A549 (cell line): Measurements from ENCODE around the gene CYB561D2. TPM values are rescaled to one million over a fixed set of nuclear protein-coding genes. Genes with fewer than 3 reads are reported as not detected.

Source experiments
- ATAC-seq, 2 experiments: fragments of 200-7000 bp in 1 of 2; fragments of >200 bp in 1 of 2; cut with Nextera tagmentation in 1 of 2; cut with Tn5 transposase in 1 of 2; 3 replicates each; pipeline versions ENCODE4 v1.8.0 to v1.9.1; 2018 to 2020; ENCODE audit warnings: mild to moderate bottlenecking in 1 of 2, moderate library complexity in 1 of 2
- CTCF ChIA-PET: fragments of 300-600 bp; sonication (Branson Sonifier 250); formaldehyde crosslinking; extraction: SDS; loops from one replicate; lab custom pipeline; 2021; ENCODE audit warnings: antibody characterized with exemption, inconsistent platforms; lab: Yijun Ruan, JAX
- POLR2A ChIA-PET: fragments of 350-600 bp; formaldehyde crosslinking; extraction: SDS; loops from one replicate; lab custom pipeline; 2021; ENCODE audit warnings: antibody characterized with exemption, inconsistent platforms; lab: Yijun Ruan, JAX
- DNase-seq, 2 experiments: peaks; one replicate each; pipeline versions ENCODE4 v3.0.0 to v3.0.0-alpha.2; 2011 to 2016; ENCODE audit warnings: low read depth in 1 of 2, low spot score in 1 of 2
- FAIRE-seq: peaks from 2 replicates; lab custom pipeline; 2011; peaks lifted over from hg19 to GRCh38; lab: Jason Lieb, UNC
- H3K27ac ChIP-seq, 2 experiments: fragments of >200 bp; sonication (Bioruptor Twin); formaldehyde crosslinking; 3 replicates each; pipeline ENCODE4 v1.5.1; 2016 to 2017
- H3K4me1 ChIP-seq: fragments of >200 bp; sonication (Bioruptor Twin); formaldehyde crosslinking; 3 replicates; pipeline ENCODE4 v1.6.1; 2016
- H3K4me2 ChIP-seq: fragments of >200 bp; sonication (Bioruptor Twin); formaldehyde crosslinking; 3 replicates; pipeline ENCODE4 v1.6.1; 2016
- H3K4me3 ChIP-seq: fragments of >200 bp; sonication (Bioruptor Twin); formaldehyde crosslinking; 3 replicates; pipeline ENCODE4 v1.5.1; 2016
- H3K9me3 ChIP-seq: fragments of >200 bp; sonication (Bioruptor Twin); formaldehyde crosslinking; 3 replicates; pipeline ENCODE4 v1.6.1; 2016
- BHLHE40 ChIP-seq: IDR thresholded peaks from 2 replicates; pipeline ENCODE4 v1.6.1; 2012; ENCODE audit warnings: low read depth, low read length, inconsistent platforms
- CHD2 ChIP-seq: fragments of 150-350 bp; IDR thresholded peaks from 2 replicates; pipeline ENCODE4 v1.6.1; 2014; ENCODE audit warnings: low read length; ENCODE audit not compliant: partially characterized antibody
- ELK1 ChIP-seq: fragments of 150-350 bp; IDR thresholded peaks from 2 replicates; pipeline ENCODE4 v1.6.1; 2014; ENCODE audit warnings: low read depth, mild to moderate bottlenecking, low read length
- GATA3 ChIP-seq: IDR thresholded peaks from 2 replicates; pipeline ENCODE4 v1.6.1; 2012; ENCODE audit warnings: borderline replicate concordance
- HES2 ChIP-seq: fragments of >200 bp; sonication (Bioruptor Twin); formaldehyde crosslinking; IDR thresholded peaks from 2 replicates; pipeline ENCODE4 v1.6.1; 2016
- HMGXB4 ChIP-seq: fragments of 250-450 bp; sonication (Bioruptor Pico); IDR thresholded peaks from 2 replicates; pipeline ENCODE4 v1.5.0; 2021; ENCODE audit warnings: mild to moderate bottlenecking, moderate library complexity, borderline replicate concordance
- HOXB13 ChIP-seq: fragments of 250-450 bp; sonication (Bioruptor Pico); IDR thresholded peaks from 2 replicates; pipeline ENCODE4 v1.5.0; 2020; ENCODE audit warnings: low read depth, mild to moderate bottlenecking, moderate library complexity
- HOXB5 ChIP-seq: fragments of 250-450 bp; sonication (Bioruptor Pico); IDR thresholded peaks from 2 replicates; pipeline ENCODE4 v1.5.0; 2020; ENCODE audit warnings: mild to moderate bottlenecking, moderate library complexity
- MAFK ChIP-seq: fragments of 450-650 bp; IDR thresholded peaks from 2 replicates; pipeline ENCODE4 v1.6.1; 2014; ENCODE audit not compliant: partially characterized antibody
- PHF8 ChIP-seq: fragments of 200-600 bp; sonication (generic); IDR thresholded peaks from 2 replicates; pipeline ENCODE4 v1.6.1; 2016; ENCODE audit warnings: low read depth, mild to moderate bottlenecking, antibody characterized with exemption, moderate library complexity, borderline replicate concordance
- RCOR1 ChIP-seq: fragments of 150-350 bp; IDR thresholded peaks from 2 replicates; pipeline ENCODE4 v1.6.1; 2014; ENCODE audit warnings: antibody characterized with exemption, low read length, low read depth
- REST ChIP-seq: fragments of 200-600 bp; sonication (generic); IDR thresholded peaks from 2 replicates; pipeline ENCODE4 v1.6.1; 2016; ENCODE audit warnings: antibody characterized with exemption, mild to moderate bottlenecking, moderate library complexity
- RNF2 ChIP-seq: fragments of 200-600 bp; sonication (generic); IDR thresholded peaks from 2 replicates; pipeline ENCODE4 v1.6.1; 2016; ENCODE audit warnings: low read depth, mild to moderate bottlenecking, antibody characterized with exemption, moderate library complexity, borderline replicate concordance
- TFCP2L1 ChIP-seq: fragments of 250-450 bp; sonication (Bioruptor Pico); IDR thresholded peaks from 2 replicates; pipeline ENCODE4 v1.5.0; 2021; ENCODE audit warnings: mild to moderate bottlenecking
- USF2 ChIP-seq: fragments of 450-650 bp; IDR thresholded peaks from 2 replicates; pipeline ENCODE4 v1.6.1; 2014; ENCODE audit warnings: antibody characterized with exemption
- ZC3H11A ChIP-seq: fragments of 450-650 bp; IDR thresholded peaks from 2 replicates; pipeline ENCODE4 v1.6.1; 2014; ENCODE audit warnings: antibody characterized with exemption, mild to moderate bottlenecking
- ZFP36 ChIP-seq: fragments of 450-650 bp; IDR thresholded peaks from 2 replicates; pipeline ENCODE4 v1.6.1; 2014; ENCODE audit warnings: borderline replicate concordance; ENCODE audit not compliant: partially characterized antibody
- WGBS: methylation state at CpG from one replicate; pipeline ENCODE4 v1.1.6; 2017; ENCODE audit errors: missing lambda C conversion rate; 5-methylcytosine and 5-hydroxymethylcytosine counted together
- polyA plus RNA-seq, 4 experiments: library from polyadenylated mRNA; depleted of rRNA in 3 of 4; stranded (reverse); fragments of >200 nt; fragmentation: RNase III in 1 of 4; extraction: RNeasy Plus Mini Kit Qiagen cat#74134 plus additional on column Dnase treatment in 1 of 4; gene quantifications; 2 replicates in 3 of 4; 3 replicates in 1 of 4; pipeline ENCODE4 v1.2.3, GENCODE V29; 2011 to 2017

Gene CYB561D2
- polyA plus RNA-seq, 2 of the 4 experiments (the other 2 are of a cell fraction) = 14.4 to 17.7 TPM

- no peaks in the 10 kb centered on the region for H3K4me1 ChIP-seq
- no peaks in the 10 kb centered on the region for H3K9me3 ChIP-seq
- no peak overlapping the region for H3K27ac ChIP-seq
- no peak overlapping the region for H3K4me3 ChIP-seq
- ChIA-PET POLR2A (no interaction called here), CTCF (interaction anchor here (0.6 to 0.8 kb wide), 2 partner anchors 19 to 44 kb away, joined by 3 read pairs; no protein-coding TSS in a partner anchor)
- H3K4me2 ChIP-seq = no peak overlapping the region
- DNase-seq = no peak
- TF ChIP-seq REST = no peak
- no peak for TF ChIP-seq PHF8
- no peak for TF ChIP-seq GATA3
- no peak for TF ChIP-seq CHD2
- no peak for TF ChIP-seq ZC3H11A
- TF ChIP-seq HOXB5 (CRISPR knock-in tag) = no peak
- no peak for TF ChIP-seq HMGXB4 (CRISPR knock-in tag)
- TF ChIP-seq HOXB13 (CRISPR knock-in tag) = no peak
- no peak for TF ChIP-seq BHLHE40
- no peak for TF ChIP-seq TFCP2L1 (CRISPR knock-in tag)
- no peak for TF ChIP-seq HES2
- no peak for TF ChIP-seq USF2
- no peak for TF ChIP-seq ZFP36
- no peak for TF ChIP-seq ELK1
- no peak for TF ChIP-seq MAFK
- no peak for TF ChIP-seq RCOR1
- TF ChIP-seq RNF2 = no peak
- TF ChIP-seq, all 56 proteins: peak for 0
- WGBS = 58% methylated on average over 5 of the region's 12 CpGs
- ATAC-seq = no peak
- no peak for FAIRE-seq
These were observed 40.0 kb downstream of the CYB561D2 start for GRCh38 chr3:50390508-50391224.
